HG02623 (cell line): Measurements from ENCODE around the gene ETFB.
A peak's percentile ranks its signal among the peaks of the same experiment; 100 is the strongest.

Source experiments
- ATAC-seq: cut with Tn5 transposase; IDR thresholded peaks from one replicate; pipeline ENCODE4 v1.9.1; 2021; ENCODE audit warnings: moderate library complexity; ENCODE audit not compliant: unreplicated experiment

ETFB gene

DNA sequence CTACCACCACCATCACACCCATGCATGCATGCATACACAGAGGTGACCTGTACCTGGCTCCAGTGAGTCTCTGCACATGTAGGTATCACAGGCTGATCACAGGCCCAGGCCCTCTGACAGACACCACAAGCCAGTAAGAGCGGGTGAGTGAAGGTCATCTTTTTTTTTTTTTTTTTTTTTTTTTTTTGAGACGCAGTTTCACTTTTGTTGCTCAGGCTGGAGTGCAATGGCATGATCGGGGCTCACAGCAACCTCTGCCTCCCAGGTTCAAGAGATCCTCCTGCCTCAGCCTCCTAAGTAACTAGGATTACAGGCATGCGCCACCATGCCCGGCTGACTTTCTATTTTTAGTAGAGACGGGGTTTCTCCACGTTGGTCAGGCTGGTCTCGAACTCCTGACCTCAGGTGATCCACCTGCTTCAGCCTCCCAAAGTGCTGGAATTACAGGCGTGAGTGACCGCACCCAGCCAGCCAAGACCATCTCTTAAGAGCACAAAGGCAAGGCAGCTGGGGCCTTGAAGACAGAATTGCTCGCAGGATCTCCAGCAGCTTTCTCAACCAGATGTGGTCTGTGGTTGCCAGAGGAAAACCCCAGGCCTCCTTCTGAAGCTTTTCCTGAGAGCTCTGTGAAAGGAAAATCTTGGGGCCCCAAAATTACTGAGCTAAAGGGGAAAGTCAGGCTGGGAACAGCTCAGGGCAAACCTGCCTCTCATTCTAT, 9.5 kb upstream of the ETFB start:
- no peak for ATAC-seq

DNA sequence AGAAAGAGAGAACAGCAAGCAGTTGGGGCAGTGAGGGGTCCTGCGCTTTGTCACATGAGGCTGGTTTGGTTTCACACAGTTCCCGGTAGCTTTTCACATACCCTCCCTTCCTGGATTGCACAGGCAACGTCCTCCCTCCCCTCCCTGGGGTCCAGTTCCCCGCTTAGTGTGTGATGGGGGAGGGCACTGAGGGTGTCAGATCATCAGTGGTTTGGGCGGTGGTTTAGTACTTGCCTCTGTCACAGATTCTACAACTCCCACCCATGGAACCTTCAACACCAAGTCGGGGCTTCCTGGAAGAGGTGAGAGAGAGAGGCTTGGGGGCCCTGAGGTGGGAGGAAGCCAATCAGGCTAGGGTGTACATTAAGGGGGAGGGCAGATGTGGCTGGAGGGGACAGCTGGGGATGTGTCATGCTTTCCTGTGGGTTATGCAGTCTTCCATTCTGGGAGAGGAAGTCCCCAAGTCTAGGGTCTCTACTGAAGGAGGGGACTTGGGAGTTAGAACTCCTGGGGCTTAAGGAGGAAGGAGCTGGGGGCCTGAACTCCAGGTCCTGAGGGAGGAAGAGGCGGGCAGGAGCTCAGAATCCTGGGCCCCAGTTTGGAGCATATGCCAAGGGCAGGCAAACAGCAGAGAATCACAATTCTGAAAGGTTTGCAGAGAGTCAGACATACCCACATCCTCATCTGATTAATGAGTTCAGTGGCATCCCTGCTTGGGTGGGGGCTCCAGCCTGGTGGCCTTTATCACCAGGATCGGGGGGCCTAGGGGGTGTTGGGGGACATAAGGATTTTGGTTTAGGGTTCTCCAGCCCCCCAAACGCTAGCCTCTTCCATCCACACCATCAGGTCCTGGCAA, 6.7 kb upstream of the ETFB start, which contains the start of gene NKG7:
Gene NKG7 (minus strand): TSS at position 6 of the 856 bp plus-strand sequence. CDS start 119 bp downstream, outside the sequence.
- ATAC-seq, result no peak

DNA sequence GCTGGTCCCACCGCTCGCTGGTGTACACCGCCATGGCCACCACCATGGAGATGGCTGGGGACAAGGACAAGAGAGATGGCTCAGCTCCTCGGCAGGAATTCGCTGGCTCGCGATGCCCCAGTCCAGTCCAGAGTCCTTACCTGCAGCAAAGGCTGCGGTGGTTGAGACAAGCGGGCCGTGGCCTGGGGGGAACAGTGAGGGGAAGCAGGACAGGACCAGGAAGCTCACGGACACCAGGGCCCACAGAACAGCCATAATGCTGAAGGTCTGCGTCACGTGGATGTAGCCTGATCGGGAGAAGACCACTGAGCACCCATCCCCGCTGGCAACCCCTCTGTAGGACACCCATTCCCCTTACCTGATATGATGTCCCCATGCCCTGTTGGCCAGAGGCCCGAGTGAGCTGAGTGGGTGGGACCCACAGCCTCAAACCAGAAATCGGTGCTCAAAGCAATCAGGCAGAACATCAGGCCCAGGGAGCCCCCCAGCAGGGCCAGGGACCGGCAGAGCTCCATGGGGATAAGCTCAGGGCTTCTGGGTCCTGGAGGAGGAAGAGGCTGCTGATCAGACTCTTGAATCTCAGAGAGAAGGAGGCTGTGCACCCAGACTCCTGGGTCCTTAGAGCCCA, 5.9 kb upstream of the ETFB start:
- no peak for ATAC-seq

DNA sequence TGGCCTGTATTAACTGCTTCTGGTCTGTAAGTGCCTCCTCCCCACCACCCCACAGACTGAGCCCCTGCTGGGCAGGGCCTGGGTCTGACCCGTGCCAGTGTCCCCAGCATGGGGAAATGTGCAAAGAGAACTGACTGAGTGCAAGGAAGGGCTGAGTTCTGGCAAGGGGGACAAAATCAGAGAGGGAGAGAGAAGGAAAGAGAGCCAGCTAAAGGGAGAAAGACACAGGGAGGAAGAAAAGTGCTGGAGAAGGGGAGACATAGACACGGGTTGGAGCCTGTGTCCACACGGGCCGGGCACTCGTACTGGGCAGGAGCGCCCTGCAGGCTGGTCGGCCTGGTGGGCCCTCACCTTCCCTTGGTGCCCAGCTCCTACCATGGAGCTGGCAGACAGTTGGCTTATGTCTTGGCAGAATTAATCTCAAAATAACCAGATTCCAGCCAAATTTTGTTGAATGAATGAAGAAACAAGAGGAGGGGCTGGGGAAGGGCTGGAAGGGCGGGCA, 5.0 kb upstream of the ETFB start:
- no peak for ATAC-seq

DNA sequence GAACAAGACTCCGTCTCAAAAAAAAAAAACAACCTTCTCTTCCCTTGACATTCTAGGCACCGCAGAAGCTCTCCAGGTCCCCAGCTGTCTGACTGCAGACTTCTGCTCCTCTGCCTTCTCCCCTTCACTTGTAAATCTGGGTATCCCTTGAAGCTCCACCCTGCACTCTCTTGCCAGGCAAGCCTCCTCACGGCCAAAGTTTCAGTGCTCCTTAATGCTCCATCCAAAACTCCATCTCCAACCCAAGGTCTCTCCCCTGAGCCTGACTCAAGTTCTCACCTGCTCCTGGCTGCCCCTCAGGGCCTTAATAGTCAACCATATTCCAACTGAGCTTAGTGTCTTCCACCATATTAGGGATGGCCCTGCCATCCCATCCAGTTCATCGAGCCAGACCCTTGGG, 4.0 kb upstream of the ETFB start:
- ATAC-seq, result no peak

DNA sequence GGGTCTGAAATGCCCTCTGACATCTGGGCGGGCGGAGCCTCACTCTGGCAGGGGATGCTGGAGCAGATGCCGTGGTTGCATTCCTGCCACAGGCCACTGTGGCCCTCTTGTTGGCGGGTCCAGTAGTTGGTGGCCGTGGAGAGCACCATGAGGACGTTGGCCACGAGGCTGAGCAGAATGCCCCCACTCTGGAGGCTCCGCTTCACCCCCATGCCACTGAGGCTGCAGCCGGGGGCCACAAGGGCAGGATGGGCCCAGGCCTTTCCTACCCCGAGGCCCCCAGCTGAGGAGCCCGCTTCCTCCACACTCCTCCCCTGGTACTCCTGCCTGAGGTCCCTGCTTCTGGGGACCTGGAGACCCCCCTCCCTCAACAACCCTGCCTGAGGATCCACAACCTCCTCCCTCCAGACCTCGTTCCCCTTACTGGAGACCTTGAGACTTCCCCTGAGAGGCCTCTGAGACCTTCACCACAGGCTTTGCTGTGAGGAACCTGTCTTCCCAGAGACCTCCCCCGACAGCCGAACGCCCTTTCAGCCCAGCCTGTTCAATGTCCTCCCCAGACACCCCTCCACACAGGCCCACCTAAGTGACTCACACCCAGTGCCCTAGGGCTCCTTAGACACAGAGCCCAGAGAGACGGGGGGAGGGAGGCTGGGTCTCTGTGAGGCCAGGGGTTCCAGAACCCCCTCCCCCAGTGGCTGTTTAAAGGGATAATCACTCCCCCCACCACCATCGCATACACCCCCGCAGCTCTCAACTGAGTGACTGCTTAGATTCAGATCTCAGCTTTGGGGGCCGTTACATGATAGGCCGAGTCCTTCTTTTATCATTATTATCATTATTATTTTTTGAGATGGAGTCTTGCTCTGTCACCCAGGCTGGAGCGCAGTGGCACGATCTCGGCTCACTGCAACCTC, 2.4 kb upstream of the ETFB start, which contains the start of gene CLDND2:
Gene CLDND2 (minus strand): TSS at position 638 of the 917 bp plus-strand sequence. CDS start 426 bp downstream, at position 212.
- no peak for ATAC-seq

DNA sequence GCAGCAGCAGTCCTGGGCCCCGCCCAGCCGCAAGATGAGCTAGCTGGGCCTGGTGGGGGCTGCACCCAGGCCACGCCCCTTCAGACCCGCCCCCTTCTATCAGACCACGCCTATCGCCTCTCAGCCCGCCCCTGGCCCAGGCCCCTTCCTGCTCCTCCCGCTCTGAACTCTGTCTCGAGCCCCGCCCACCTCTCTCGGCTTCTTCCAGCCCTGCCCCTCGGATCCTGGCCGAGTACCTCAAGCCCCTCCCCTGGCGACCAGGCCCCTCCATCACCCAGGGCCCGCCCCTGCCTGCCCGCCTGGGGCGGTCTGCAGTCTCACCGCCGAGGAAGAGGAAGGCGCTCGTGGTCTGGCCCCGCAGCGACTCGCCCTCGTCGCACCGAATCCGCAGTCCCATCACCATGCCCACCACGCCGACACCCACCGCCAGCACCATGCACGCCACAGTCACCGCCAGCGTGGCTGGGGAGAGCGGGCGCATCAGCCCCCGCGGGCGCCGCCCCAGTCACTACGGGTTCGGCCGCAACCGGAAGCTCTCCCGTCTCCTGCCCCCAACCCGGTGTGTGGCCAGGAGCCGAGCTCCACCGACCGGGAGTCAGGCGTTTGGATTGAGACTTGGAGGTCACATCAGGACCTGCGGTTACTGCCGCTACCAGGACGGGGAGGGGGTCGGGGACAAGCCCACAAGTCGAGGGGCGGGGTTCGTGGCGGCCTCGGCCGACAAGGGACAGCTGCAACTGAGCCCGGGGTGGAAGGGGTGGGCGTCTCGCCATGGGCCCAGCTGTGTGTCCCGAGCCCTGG, 1.6 kb upstream of the ETFB start:
- ATAC-seq, result peak; percentile 67

DNA sequence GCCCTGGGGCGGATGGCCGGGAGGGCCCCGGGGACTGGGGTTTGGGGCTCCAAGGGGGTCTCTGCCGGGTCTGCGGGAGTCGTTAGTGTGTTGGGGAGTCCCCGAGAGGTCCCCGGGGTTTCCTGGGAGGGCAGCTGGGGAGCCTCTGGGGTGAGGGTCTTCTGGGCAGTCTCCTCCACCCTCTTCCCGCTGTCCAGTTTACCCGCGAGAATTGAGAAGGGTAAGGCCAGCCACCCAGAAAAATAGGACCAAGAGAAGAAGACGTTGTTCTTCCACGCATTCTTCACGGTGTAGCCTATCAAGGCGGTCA, 1.0 kb upstream of the ETFB start:
- no peak for ATAC-seq

DNA sequence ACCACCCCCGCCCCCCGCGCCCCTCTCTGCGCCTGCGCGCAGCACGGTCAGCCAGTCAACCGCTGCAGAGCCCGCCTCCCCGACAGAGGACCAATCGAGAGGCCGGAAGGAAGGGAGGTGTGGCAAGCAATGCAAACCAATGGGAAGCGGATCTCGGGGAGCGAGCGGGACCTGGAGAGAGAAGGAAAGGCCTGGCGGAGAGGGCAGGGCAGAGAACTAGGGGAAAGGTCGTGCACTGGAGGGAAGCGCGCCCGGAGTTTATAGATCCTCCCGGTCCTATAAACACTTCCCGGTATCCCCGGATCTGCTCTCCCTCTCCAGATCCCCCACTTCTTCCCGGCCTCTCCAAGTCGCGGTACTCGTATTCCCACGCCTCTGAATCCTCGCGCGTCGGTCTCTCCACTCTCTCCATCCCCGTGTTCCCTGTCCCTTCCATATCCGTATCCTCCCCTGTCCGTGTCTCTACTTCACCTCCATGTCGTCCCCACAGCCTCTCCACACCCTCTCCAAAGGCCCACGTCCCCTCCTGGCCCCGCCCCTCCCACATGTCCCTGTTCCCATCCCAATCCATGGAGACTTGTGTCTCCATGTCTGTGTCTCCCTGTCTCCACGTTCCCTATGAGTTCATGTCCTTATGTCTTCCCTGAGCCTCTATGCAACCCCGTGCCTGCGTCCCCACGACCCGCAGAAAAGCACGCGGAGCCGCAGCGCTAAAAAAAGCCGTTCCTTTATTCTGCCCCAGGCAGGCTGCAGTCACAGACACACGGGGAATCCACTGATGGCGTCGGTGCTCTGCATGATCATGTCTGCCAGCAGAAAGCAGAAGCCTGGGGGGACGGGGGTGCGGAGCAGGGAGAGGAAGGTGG, 434 bp upstream of the ETFB start:
- ATAC-seq, result peak; percentile 41

DNA sequence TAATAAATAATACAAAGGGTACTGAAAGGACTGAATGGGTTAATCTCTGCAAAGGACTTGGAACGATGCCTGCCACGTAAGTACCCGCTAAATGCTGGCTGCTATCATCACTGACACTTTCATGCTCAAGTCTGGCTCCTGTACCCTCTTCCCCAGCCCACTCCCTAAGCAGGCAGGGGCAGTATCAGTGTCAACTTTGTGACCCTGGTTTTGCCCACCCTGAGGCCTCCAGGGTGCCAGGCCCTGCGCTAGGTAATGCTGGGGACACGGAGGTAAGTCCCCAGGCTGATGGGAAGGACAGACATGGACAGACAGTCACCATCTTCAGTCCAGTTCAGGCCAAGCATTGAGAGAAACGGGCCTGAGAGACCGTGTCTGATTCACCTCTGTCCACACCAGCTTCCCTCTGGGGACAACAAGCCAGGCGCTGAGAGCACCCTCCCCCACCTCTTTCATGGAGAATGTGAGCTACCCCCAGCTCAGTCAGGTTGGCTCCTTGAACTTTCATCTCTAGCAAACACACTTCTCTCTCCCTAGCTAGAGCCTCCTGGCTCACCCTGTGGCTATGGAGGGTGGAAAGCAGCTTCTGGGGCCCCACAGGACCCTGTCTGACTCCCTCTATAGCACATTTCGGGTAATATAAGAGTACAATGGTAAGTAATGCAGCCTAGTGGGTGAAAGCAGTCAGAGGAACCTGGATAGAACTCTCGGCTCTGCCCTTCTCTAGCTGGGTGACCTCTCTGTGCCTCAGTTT, 800 bp downstream of the ETFB start:
- ATAC-seq, result no peak

DNA sequence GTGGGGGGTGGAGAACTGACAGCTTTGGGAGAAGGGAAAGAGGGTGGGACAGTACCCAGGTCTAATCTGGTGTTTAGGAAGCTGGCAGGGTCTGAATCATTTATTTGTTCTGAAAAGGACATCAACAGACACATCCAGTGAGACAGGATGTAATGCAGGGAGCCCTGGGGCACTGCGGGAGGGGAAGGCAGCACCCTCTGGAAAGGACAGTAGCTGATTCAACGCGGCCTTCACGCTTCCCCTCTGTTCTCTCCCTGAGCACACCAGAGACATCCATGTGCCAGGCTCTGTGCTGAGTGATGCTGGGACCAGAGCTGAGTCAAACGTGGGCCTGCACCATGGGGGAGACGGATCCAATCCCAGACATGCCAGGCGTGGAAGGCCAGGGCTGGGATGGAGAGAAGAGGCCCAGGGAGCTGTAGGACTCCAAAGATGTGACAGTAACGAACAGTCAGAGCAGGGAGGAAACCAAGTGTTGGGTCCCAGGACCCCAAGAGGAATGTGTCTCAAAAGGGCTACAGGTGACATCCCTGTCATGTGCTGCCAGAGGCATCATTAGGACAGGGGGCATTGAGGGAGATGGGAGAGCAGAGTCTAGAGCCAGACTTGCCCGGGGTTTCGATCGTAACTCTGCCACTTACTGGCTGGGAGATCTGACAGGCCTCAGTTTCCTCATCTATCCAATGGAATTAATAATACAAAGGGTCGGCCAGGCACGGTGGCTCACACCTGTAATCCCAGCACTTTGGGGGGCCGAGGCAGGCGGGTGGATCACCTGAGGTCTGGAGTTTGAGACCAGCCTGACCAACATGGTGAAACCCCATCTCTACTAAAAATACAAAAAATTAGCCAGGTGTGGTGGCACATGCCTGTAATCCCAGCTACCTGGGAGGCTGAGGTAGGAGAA, 1.7 kb downstream of the ETFB start:
- ATAC-seq, result no peak

DNA sequence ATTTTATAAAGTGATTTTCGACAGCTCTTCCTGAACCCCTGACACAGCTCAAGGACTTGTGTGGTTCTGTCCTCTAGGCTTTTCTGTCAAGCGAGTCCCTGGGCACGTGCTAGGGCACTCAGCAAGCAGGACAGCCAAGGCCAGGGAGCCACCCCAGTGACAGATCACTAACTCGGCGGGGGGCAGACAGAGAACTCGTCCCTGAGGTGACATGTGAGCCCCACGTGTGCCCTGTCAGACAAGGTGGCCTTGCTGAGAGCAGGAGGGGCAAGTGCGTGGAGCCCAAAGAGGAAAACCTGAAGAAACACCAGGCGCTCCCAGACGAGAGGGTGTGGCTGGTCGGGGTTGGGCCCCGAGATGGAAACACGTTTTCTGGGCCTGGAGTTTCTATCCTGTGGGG, 4.9 kb downstream of the ETFB start:
- no peak for ATAC-seq

DNA sequence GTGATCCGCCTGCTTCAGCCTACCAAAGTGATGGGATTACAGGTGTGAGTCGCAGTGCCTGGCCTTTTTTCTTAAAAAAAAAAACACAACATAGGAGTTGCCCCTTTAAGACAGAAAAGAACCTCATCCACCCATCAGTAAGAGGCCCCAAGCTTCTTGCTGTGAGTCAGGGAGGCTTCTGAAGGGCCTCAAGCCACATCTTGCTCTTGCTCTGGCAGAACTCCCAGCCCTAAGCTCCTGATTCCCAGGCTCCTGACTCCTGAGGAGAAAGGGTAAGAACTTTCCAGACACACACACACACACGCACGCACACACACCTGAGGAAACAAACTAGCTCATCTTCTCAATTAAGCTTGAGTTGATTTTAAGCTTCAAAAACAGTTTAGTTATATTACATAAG, 6.9 kb downstream of the ETFB start:
- no peak for ATAC-seq

DNA sequence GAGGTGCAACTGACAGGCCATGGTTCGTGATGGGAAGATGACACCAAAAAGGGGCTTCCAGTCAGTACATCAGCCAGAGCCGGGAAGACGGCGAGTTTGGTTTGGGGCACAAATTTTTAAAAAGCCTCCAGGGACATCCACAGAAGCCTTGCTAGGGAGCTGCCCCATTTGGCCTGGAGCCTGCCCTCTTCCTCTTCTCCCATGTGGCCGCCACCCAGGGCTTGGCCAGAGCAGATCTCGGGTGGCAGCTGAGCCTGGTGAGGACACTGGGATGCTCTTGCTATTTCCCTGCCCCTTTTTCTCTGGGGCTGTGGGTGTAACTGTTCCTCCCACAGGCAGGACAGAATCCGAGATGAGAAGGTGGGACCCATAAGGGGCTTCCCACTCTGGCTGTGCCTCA, 8.2 kb downstream of the ETFB start:
- no peak for ATAC-seq

DNA sequence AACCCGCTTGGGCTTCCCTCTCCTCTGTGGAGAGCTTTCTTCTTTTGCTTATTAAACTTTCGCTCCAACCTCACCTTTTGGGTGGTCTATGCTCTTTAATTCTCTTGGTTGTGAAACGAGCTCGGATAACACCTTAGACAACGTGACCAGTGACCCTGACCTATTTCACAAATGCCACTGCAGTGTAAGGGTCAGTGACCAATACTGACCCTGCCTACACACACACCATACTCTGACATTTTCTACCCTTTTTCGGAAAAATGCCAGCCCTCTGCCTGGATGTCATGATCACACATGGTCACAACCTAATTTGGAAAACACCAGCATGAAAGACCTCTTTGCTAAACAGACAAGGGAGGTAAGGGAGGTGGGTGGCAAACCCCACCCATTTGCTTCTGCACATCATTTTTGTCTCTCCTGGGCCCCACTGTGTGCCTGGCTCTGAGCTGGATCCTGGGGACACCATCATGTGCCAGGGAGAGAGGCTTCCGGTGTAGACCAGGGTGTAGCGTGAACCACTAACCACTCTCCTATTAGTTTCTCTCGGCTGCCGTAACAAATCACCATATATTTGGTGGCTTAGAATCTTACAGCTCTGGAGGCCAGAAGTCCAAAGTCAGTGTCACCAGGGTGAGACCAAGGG, 9.9 kb downstream of the ETFB start:
- no peak for ATAC-seq

DNA sequence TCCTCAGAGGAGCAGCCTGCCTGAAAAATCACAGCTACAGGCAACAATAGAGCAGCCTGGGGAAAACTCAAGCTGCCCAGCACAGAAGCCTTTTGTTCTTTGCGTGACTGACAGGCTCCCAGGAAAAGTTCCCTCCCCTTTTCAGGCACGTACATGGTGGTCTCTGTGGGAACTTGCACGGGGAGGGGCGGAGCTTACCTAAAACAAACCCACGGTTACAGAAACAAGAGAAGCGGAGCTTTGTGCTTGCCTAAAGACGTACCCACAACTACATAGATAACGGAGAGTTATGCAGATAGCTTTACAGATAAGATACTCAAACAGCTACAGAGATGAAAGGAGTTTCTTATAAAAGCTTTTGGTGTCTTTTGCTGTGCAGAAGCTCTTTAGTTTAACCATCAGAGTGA, 11.4 kb downstream of the ETFB start:
- no peak for ATAC-seq
